ENCODE data around the gene HBP1.
A peak's percentile ranks its signal among the peaks of the same experiment; 100 is the strongest.
"Not testable (repeated sequence)": the region's sequence is repeated elsewhere in the genome, so short reads cannot be mapped to it uniquely, and the experiment has no call there.

HBP1 gene, protein sequence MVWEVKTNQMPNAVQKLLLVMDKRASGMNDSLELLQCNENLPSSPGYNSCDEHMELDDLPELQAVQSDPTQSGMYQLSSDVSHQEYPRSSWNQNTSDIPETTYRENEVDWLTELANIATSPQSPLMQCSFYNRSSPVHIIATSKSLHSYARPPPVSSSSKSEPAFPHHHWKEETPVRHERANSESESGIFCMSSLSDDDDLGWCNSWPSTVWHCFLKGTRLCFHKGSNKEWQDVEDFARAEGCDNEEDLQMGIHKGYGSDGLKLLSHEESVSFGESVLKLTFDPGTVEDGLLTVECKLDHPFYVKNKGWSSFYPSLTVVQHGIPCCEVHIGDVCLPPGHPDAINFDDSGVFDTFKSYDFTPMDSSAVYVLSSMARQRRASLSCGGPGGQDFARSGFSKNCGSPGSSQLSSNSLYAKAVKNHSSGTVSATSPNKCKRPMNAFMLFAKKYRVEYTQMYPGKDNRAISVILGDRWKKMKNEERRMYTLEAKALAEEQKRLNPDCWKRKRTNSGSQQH

DNA sequence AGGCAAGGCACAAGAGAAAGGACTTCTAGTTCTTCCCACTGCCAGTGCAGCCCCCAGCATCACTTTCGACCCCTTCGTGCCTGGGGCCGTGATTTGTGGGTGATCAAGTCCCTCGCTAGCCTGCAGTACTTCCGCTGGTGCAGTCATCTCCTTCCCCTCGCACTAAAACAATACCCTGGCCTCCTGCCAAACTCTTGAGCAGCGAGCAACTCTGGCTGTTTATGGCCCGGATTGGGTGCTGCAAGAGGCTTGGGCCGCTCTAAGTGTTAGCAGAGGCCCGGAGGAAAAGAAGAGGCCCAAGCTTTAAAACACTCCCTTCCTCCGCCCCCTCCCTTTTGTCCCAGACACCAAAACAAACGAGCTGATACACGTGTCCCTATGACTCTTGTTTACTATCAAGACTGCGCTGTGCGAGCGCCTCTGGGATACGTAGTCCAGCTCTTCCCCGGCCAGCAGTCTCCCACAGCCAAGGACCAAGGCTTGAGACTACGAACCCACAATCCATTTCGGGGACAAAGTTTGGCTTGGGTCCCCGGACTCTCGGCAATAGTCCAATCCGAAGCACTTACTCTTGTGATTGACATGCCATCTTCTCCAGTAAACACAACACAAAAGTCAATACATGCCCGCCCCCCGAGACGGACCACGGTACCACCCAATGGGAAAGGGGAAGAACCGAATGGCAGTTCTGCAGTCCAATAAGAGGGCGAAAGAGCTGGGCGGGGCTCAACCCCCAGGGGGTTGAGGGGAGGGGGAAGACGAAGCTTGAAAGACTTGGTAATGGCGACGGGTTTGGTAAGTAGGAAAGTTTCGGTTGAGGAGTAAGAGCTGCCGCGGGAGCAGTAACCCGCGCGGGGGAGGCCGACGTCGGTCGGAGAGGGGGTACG lies at the start of gene HBP1:
Gene HBP1, plus strand, starts transcription at position 771 of the 887 bp plus-strand sequence. CDS start 10,891 bp downstream, outside the sequence.
- peak; percentile 100 for DNase-seq

DNA sequence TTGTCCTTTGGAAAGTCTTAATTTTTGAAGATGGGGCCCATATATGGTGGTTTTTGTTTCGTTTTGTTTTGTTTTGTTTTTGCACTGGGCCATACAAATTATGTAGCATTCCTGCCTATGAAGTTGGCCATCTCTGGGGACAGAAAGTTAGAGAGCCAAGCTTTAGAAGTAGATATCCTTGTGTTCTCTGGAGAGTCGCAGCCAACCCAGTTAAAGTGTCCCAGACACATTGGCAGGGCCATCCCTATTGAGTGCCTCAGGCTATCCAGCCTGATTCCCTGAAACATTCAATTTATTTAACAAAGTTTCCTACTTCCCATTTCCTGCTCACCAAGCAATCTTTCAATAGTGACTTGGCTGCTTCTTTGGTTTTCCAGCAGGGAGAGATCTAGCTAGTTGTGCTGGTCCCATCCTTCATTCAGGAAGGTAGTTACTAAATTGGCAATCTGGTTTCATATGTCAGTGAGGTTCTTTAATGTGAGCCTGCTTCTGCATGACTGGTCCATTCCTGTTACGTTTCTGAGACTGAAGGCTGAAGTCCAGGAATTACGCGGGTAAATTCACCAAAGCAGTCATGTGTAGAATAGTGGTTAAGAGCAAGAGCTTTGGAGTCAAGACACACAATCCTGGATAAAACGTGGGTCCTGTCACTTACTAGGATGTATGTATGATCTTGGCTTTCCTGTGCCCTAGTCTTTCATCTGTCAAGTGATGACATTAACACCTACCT lies 49.3 kb upstream of the HBP1 start:
- DNase-seq = no peak

DNA sequence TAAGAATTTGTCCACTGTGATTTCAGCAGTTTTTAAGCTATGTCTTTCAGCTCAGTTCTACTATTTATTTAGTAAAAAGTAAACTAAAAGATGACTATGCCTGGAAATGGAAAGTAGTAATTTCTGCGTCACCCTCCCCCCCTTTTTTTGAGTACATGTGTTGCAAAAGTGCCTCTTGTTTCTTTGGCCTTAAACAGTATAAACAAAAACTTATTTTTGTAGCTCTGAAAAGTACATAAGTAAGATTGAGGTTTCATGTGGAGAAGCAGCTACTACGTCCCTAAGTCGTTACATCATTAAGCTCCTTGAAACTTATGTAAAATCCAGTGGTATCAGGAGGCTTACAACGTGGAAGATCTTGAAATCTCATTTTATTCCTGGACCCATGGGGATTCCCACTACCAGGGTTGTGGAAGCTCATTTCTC lies 46.3 kb upstream of the HBP1 start:
- DNase-seq = no peak

DNA sequence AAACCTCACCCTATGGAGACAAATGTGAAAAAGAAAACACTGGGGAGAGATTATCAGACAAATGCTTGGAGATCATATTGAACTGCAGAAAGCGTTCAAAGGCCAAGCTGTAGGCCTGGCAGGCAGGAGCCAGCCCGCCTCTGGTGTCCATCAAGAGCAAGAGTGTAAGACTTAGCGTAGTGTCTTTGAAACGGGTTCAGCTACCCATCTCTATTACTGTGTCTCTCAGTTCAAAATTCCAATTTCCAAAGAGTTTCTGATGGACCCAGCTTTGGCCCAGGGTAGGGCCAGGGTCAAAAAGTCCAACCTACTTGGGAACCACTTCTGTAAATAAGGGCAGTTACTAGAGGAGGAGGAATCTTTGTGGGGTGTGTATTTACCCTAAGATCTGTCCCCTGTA lies 45.4 kb upstream of the HBP1 start:
- no peak for DNase-seq

DNA sequence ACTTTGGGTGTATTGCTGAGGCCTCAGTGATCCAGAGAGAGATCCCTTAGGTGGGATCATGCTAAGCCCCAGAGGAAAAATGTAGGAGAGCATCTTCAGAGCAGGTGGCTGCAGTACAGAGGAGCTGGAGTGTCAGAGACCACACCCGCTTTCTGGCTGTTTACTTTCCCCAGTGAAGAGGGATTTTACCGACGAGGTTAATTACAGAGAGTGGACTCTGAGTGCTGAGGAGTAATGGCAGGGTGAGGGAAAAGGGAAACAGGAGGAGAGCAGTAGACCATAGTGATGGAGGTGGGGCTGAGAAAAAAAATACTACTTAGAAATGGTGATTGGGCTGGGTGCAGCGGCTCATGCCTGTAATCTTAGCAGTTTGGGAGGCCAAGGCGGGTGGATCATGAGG lies 43.3 kb upstream of the HBP1 start:
- DNase-seq = peak; percentile 97

DNA sequence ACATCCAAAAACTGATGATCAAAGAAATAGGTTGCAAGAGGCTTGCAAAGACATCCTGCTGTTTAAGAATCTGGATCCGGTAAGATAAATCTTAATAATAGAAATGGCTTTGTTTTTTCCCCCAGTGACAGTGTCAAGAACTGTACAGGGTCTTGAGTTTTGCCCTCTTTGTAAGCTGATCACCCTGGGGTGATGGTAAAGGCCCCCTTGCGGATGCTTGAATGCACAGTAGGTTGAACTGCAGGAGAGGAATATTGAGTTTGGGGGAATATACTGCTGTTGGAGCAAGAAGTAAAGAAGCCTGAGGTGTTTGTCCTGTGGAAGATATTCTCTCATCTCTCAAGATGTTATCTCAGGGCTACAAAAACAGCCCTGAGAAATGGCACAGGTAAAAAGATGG lies 40.6 kb upstream of the HBP1 start:
- DNase-seq = no peak

DNA sequence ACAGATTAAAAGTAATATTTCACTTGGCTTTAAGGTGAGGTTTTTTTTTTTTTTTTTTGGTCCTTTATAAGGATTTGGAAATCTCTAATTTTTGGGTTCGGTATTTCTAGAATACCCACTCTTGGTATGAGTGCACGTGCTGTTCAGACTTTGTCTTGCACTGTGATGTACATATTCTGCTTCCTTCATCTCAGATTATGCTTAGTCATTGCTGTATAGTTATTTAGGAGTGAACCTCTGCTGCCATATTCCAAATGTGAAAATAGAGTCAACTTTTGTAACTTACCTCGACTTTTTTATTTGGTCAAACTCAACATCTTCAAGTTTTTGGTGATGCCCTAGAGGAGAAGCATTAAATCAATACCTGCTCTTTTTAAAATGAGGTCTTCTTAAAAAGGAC lies 40.1 kb upstream of the HBP1 start:
- no peak for DNase-seq

DNA sequence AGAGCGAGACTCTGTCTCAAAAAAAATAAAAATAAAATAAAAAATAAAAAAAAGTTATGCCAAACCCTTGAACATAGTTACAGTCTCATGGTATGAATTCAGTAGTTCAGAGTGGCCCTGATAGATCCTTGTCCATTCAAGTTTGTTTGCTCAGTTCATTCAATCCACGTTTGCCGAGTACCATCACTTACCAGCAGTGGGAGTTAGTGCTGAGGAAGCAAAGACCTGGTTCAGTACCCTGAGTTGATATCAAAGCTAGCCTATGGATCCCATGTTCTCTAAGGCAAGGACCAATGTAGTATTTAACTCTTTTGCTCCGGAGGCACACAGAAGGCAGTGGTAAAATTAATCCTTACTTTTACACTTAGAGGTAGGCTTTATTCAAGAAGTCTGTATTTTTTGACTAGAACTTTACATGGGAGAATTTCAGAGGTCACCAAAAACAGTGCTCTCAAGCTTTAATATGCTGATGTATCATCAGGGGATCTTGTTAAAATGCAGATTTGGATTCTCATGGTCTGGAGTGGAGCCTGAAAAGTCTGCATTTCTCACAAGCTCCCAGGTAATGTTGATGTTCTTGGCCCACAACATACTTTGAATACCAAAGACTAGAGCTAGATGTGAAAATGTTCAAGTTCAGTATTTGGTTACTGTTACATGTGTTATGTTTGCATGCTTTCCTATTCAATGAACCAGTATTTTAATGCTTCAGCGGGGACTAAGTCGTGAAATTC lies 38.1 kb upstream of the HBP1 start:
- DNase-seq = no peak

DNA sequence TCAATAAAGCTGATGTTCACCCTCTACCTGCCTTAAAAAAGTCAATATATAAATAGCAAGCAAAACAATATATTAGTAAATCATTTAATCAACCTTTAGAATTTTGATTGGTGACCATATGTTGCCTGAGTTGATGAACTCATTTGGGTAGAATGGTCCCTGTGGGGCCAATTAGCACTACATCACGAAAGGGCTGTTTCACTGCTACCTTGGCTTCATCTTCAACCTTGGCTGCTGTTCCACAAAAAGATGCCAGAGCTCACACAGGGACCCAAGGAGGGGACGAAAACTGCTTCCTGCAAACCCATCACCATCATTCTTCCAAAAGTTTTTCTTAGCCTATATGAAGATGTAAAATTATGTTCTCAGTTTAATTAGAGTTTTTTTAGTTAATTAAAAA lies 35.4 kb upstream of the HBP1 start:
- DNase-seq = no peak

DNA sequence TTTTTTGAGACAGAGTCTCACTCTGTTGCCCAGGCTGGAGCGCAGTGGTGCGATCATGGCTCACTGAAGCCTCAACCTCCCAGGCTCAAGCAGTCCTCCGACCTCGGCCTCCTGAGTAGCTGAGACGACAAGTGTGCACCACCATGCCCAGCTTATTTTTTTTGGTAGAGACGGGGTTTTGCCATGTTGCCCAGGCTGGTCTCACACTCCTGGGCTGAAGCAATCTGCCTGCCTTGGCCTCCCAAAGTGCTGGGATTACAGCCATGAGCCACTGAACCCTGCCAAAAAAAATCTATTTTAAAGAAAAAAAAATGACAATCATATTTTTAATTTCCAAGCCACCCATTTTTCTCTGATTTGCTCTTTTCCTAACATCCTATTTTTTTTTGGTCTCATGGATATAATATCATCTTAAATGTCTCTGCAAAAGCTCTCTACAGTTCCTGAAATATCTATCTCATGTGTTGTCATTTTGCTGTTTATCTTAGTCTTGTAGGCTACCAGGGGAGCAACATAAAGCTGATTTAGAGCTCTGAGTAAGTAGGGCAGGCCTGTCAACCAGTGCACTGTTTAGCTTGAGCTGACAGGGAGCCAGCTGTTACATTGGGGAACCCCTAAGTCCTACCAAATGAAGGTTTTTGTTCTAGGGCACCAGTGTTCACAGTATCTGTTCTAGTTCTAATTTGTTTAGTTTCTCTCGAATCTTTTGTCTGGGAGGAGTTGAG lies 29.9 kb upstream of the HBP1 start:
- no peak for DNase-seq

DNA sequence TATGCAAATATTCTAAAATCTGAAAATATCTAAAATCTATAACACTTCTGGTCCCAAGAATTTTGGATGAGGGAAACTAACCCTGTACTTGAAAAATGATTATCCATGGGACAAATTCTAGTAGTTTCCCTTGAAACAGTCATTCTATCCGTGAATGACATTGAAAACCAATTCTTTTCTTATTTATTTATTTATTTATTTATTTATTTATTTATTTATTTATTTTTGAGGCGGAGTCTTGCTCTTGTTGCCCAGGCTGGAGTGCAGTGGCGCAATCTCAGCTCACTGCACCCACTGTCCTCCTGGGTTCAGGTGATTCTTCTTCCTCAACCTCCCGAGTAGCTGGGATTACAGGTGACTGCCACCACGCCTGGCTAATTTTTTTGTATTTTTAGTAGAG lies 24.9 kb upstream of the HBP1 start:
- DNase-seq = not testable (repeated sequence)

DNA sequence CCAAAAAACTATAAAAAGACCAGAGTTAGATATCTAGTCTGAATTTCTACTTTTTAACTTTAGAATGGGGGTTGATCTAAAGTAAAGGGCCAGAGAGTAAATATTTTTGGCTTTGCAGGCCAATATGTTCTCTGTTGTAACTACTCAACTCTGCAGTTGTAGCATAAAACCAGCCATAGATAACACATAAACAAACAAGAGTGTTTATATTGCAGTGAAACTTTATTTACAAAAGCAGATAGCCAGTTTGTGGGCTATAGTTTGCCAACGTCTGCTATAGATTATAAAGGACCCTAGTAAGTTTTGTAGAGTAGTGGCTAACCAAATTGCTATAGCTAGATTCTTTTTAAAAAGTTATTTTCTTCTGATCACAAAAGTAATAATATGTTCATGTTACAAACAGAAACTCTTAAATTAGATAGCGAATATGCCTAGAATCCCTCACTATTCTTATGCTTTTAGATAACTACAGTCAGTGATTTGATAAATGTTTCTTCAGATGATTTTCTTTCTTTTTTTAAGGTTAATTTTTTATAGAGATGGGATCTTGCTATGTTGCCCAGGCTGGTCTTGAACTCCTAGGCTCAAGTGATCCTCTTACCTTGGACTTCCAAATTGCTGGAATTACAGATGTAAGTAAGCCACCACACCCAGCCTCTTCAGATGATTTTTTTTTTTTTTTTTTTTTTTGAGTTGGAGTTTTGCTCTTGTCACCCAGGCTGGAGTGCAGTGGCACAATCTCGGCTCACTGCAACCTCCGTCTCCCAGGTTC lies 23.6 kb upstream of the HBP1 start:
- no peak for DNase-seq

DNA sequence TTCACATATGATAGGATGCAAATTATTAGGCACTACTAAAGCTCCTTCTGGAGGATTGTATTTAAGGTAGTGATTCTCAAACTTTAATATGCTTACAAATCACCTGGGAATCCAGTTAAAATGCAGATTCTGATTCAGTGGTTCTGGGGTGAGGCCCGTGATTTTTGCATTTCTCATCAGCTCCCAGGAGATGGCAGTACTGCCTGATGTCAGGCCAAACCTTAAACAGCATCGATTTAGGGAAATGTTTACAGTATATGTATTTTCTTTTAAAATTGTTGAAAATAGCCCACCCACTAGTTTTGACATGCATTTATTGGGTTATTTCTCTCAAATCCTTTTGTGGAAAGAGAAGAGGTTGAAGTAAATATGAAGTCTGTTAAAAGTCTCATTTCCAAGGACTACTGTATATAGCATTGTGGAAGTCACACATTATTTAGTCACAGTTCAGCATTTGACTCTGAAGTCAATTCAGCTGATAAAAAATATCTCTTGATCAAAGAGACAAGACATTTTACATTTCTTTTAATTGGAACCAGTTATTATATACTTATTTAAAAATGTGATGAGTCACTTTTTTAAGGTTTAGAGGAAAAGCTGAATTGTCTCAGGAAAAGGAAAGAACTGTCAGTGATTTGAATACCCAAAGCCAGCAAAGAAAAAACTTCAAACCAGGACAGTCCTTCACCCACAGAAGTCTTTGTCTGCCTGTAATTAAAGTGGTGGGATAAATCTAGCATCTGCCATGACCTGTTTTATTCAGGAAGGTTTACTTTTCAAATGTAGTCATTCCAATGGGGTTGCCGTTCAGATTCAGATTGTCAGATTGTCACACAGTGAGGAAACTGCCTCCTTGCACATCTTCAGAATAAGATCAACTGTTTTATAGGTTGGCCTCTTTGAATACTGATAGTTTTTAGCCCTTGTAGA lies 21.1 kb upstream of the HBP1 start:
- DNase-seq = no peak

DNA sequence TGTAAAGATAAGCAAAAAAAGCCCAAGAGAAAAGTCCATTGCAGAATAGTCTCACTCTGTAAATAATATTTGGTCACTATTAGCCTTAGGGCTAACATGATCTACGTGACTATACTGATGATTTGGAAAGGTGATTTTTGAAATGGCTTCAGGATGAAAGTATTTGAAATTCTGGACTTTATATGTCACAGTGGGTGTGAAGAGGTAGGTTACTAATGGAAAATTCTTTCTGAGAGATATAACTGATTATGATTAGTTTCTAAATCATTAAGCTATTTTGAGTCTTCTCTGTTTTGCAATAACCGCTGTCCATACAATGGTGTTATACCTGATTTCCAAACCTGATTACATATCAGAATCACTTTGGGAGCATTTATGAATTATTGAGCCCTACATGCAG lies 20.1 kb upstream of the HBP1 start:
- no peak for DNase-seq

DNA sequence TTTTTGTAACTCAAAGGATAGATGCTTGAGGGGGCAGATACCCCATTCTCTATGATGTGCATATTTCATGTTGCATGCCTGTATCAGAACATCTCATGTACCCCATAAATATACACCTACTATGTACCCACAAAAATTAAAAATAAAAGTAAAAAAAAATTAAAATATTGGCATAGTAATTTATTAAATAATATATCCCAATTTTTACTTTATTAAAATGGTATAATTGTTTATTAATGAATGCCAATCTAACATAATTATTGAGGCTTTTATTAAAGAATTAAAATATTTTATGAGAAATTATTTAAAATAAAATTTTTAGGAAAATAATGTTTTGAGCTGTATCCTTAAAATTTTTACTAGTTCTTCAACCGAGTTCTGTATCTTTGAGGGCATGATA lies 18.9 kb upstream of the HBP1 start:
- no peak for DNase-seq

DNA sequence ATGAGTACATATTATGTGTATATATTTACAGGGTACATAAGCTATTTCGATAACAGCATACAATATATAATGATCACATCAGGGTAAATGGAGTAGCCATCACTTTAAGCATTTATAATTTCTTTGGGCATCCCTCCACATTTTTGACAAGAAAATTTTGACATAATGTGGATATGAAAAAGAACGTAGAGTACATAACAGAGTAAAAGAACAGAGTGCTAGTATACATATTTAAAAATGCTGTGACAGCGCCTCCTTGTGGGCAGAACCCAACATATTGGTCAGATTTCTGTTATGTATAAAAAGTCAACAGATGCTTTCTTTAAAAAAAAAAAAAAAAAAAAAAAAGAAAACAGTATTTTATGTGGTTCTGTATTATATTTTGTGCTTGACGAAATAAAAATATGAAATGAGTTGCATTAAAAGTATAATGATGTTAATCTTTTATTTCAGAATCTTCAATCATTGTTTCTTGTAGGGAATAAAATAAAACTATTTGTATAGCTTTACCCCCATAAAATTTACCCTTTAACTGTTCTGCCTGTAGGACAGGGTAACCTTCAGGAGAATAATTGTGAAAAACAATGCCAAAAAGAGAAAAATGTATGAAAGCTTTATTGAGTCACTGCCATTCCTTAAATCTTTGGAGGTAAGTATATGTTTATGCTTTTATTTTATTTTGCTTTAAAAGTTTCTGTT lies 18.3 kb upstream of the HBP1 start:
- peak; percentile 67 for DNase-seq

DNA sequence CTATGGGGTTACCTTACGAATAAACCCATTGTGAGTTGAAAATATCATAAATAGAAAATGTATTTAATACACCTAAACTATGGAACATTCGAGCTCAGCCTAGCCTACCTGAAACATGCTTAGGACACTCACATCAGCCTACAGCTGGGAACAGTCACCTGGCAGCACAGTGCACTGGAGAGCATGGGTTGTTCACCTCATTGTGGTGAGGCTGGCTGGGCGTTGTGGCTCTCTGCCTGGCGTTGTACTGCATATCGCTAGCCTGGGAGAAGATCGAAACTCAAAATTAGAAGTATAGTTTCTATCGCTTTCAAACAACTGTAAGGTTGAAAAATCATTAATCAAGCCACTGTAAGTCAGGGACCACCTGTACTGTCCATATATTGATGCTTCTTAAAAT lies 17.3 kb upstream of the HBP1 start:
- DNase-seq = no peak

DNA sequence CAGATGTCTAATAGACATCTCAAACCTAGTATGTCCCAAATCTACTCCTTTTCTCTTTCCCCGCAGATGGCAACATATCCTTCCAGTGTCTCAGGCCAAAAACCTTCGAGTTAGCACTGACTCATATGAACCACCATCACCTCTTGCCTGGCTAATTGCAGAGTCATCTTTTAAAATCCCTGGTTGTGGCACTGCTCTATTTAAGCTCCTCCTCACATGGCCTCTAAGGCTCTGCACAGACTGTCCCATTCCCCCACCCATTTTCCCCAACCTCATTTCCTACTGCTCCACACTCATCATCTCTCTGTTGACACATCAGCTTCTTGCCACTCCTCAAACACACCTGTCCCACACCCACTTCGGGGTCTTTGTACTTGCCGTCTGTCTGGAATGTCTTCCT lies 16.8 kb upstream of the HBP1 start:
- DNase-seq = no peak

DNA sequence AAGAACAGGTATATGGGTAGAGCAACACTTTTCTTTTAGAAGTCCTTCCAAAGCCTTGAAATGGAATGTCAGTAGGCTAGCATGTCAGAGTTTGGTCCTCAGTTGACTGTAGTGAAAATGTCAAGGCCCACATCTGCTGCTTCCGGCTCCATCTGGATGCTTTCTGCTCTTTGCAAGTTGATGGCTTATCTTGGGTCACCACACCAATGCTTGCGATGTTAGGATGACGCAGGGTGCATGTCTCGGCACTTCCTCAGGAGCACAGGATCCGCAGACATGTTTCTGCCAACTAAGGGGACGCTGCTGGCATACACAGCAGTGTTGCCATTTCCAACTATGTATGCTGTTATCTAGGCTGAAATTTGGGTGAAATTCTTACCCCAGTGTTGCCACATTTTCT lies 14.0 kb upstream of the HBP1 start:
- DNase-seq = no peak

Measured in NCI-H1417 treated with DMSO at 0.1 percent for 48 hours (cell line).